Adrenal gland (tissue), 5 donors: ENCODE measurements around the gene SUFU.

ENCODE experiments used
- POLR2A ChIP-seq, 2 donors: fragments of 450-650 bp; IDR thresholded peaks; one replicate each; pipeline ENCODE4 v1.6.1; 2017; ENCODE audit warnings: antibody characterized with exemption in 2 of 2, mild to moderate bottlenecking in 2 of 2, moderate library complexity in 1 of 2
- TF ChIP-seq, protein P1 (sequence below), 6 experiments: fragments of 450-650 bp in 4 of 6; fragments of 200-600 bp in 2 of 6; sonication (generic) in 1 of 6; IDR thresholded peaks; 1 replicate in 5 of 6; 2 replicates in 1 of 6; pipeline versions ENCODE4 v1.5.1 to v1.8.0; 2016 to 2021; ENCODE audit warnings: antibody characterized with exemption in 6 of 6, mild to moderate bottlenecking in 2 of 6, moderate library complexity in 1 of 6
- donor health status: DM: no; HTN: no; CAD: no.

DNA sequence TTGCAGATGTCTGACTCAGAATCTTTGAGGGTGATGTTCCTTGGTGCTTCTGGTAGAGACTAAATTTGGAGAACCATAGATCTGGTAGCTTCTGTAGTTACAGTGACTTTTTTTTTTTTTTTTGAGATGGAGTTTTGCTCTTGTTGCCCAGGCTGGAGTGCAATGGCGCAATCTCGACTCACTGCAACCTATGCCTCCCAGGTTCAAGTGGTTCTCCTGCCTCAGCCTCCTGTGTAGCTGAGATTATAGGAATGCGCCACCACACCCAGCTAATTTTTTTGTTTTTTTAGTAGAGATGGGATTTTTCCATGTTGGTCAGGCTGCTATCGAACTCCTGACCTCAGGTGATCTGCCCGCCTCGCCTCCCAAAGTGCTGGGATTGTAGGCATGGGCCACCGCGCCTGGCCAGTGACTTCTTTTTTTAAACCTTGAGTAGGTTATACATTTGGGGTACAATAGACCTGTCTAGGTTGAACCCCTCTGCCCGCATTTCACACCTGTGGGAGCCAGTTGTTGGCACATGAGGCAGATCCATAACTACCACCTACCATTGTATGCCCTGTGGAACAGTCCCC, 47.0 kb downstream of the SUFU start:
- TF ChIP-seq, protein P1, sequence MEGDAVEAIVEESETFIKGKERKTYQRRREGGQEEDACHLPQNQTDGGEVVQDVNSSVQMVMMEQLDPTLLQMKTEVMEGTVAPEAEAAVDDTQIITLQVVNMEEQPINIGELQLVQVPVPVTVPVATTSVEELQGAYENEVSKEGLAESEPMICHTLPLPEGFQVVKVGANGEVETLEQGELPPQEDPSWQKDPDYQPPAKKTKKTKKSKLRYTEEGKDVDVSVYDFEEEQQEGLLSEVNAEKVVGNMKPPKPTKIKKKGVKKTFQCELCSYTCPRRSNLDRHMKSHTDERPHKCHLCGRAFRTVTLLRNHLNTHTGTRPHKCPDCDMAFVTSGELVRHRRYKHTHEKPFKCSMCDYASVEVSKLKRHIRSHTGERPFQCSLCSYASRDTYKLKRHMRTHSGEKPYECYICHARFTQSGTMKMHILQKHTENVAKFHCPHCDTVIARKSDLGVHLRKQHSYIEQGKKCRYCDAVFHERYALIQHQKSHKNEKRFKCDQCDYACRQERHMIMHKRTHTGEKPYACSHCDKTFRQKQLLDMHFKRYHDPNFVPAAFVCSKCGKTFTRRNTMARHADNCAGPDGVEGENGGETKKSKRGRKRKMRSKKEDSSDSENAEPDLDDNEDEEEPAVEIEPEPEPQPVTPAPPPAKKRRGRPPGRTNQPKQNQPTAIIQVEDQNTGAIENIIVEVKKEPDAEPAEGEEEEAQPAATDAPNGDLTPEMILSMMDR (IDR thresholded peaks at IDR 0.05) = no peak
- no peak for TF ChIP-seq POLR2A (IDR thresholded peaks at IDR 0.05)
